Cerebellar nuclear complex (tissue), 1 donor: ENCODE results near the gene PHF19.

Experiments used
- DNase-seq, 2 experiments: peaks; one replicate each; lab custom pipeline; 2025; lab: John Stamatoyannopoulos, UW

The PHF19 gene

GRCh38 chr9:120852240-120853010, 24.6 kb downstream of the PHF19 start:
- no peak for DNase-seq

GRCh38 chr9:120851449-120851848, 25.5 kb downstream of the PHF19 start:
- DNase-seq: no peak

GRCh38 chr9:120850315-120850714, 26.7 kb downstream of the PHF19 start:
- DNase-seq: no peak

GRCh38 chr9:120846906-120847305, 30.1 kb downstream of the PHF19 start:
- DNase-seq: no peak

DNA sequence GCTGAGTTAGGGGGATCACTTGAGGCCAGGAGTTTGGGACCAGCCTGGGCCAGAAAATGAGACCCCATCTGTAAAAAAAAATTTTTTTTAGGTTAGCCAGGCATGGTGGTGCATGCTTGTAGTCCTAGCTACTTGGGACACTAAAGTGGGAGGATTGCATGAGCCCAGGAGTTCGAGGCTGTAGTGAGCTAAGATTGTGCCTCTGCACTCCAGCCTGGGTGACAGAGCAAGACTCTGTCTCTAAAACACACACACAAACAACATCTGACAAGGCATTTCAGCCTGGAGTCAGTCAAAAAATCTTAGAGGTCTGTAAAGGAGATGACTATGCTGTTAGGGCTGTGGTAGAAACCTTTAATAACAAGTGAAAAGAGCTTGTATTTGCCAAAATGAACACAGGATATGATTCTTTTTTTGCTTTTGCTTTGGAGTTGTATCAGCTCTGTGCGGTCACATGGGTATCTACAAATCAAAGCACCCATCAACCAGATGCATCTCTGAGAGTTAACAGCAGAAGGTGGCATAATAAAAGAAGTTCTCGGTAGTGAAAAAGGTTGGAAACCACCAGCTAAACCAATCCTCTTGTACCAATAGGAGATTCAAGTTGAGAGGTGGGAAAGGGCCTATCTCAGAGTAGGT, 30.6 kb downstream of the PHF19 start:
- no peak for DNase-seq

DNA sequence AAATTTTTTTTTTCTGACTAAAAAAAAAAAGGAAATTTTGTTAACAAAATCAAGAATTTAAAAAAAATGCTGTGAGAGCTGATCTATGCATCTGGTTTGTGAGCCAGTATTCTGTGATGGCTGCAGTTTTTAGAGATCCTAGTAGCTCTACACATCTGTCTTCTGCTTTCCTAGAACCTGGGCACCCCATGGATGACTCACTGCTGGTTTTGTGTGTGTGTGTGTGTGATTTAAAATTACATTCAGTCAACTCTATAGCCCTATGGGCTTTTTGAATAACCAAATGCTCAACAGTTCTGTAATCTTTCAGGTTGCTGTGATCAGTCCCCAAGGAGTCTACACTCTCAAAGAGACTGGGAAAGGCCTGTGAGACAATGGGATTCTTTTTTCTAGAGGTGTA, 31.7 kb downstream of the PHF19 start:
- no peak for DNase-seq

GRCh38 chr9:120842685-120843485, 34.1 kb downstream of the PHF19 start, which contains the start of gene PSMD5:
TSS of gene PSMD5 (minus strand) at chr9:120842922. CDS start at chr9:120842909, 13 bp downstream.
- DNase-seq: peak; percentile 76 to 87

GRCh38 chr9:120841930-120842684, 34.9 kb downstream of the PHF19 start:
- peak in 1 of 2 experiments; percentile 16 for DNase-seq

- DNase-seq: no peak
These were observed 37.8 kb downstream of the PHF19 start for GRCh38 chr9:120839146-120839545.

GRCh38 chr9:120837921-120838320, 39.1 kb downstream of the PHF19 start:
- no peak for DNase-seq

DNA sequence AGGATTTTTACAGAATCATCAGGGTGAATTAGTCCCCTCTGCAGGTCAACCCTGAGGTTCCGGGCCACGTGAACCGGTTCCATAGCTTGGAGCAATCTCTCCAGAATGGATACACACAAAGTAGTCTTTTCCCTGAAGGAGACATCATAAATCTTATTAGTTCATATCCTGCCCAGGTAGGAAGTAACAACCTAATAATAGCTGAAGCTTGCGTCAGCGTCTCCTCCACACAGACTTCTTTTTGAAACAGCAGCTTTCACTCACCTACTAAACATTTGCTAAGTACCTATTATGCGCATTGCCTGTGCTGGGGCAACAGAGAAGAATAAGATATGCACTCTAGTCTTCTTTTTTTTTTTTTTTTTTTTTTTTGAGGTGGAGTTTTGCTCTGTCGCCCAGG, 43.7 kb downstream of the PHF19 start:
- DNase-seq: no peak

GRCh38 chr9:120832807-120833206, 44.2 kb downstream of the PHF19 start:
- DNase-seq: no peak

GRCh38 chr9:120830865-120831264, 46.1 kb downstream of the PHF19 start:
- DNase-seq: no peak

- no peak for DNase-seq
These were observed 46.8 kb downstream of the PHF19 start for GRCh38 chr9:120830151-120830550.

- DNase-seq: no peak
These were observed 47.3 kb downstream of the PHF19 start for GRCh38 chr9:120829650-120830049.

- DNase-seq: no peak
These were observed 56.9 kb downstream of the PHF19 start for GRCh38 chr9:120820095-120820494.

GRCh38 chr9:120818595-120818994, 58.4 kb downstream of the PHF19 start:
- DNase-seq: no peak

GRCh38 chr9:120815075-120815474, 61.9 kb downstream of the PHF19 start:
- no peak for DNase-seq

- no peak for DNase-seq
These were observed 68.1 kb downstream of the PHF19 start for GRCh38 chr9:120808931-120809330.

- no peak for DNase-seq
These were observed 69.2 kb downstream of the PHF19 start for GRCh38 chr9:120807607-120808379.
